HG03571 (cell line): ENCODE results near the gene MRPS26.
"Not testable (repeated sequence)": the region's sequence is repeated elsewhere in the genome, so short reads cannot be mapped to it uniquely, and the experiment has no call there.

ENCODE experiments used
- ATAC-seq: cut with Tn5 transposase; IDR thresholded peaks from one replicate; pipeline ENCODE4 v1.9.1; 2021; ENCODE audit not compliant: unreplicated experiment

Gene MRPS26

DNA sequence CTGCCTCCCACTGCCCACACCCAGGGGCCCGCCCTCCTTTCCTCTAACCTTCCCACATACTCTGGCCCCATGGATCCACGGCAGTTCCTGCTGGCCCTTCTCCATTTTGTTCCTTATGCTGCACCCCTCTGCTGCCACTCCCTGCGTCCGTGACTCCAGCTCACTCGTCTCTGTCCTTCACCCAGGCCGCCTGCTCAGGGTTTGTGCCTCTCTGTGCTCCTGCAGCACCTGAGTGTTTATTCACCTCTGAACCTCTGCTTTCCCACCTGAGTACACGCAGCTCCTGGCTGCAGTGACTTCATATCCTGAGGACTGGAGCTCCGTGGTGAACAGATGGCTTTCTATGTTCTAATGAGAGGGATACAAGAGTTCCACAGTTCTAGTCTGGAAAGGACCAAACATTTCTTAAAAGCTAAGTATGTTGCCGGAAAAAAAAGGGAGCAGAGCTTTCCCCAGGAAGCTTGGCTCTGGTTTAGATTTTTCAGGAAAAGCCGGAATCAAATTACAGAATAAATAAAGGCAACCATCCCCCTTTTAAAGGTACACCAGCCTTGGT is 3.9 kb upstream of the MRPS26 start:
- ATAC-seq = no peak

DNA sequence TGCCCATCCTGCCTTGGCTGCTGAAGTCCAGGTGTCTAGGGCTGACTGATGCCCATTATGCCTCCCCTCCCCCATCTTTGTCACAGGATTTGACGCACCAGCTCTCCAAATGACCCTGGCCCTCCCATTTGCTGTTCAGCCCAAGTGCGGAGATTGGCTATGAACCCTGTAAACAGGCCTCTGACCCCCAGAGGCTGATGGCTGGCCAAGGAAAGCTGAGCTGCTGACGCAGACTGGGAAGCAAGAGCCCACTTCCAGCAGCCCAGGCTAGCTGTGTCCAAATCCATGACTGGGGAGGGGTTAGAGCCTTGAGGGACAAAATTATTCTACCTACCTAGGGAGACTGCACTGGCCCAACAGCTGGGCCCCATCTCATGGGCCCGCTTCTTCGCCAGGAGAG is 3.2 kb upstream of the MRPS26 start:
- ATAC-seq = no peak

DNA sequence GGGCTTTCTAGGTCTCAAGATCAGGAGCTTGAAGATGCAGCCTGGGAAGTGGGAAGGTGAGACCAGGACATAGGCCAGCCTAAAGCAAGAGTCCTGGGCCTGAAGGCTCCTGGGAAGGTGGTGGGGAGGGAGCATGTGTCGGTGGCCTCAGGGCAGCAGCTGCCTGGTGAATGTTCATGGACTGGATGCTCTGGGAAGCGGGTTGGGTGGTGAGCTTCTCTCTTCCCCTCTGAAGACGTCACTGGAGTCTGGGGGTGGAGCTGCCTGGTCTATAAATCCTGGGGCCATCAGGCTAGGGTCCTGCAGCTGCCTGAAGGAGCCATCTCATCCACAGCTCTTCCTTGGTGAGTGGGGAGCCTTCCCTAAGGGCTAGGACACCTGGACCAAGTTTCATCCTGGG is 2.5 kb upstream of the MRPS26 start, which contains the start of gene GNRH2:
GNRH2 (plus strand) TSS at position 301 of the 400 bp plus-strand sequence. CDS start 793 bp downstream, outside the sequence.
- no peak for ATAC-seq

DNA sequence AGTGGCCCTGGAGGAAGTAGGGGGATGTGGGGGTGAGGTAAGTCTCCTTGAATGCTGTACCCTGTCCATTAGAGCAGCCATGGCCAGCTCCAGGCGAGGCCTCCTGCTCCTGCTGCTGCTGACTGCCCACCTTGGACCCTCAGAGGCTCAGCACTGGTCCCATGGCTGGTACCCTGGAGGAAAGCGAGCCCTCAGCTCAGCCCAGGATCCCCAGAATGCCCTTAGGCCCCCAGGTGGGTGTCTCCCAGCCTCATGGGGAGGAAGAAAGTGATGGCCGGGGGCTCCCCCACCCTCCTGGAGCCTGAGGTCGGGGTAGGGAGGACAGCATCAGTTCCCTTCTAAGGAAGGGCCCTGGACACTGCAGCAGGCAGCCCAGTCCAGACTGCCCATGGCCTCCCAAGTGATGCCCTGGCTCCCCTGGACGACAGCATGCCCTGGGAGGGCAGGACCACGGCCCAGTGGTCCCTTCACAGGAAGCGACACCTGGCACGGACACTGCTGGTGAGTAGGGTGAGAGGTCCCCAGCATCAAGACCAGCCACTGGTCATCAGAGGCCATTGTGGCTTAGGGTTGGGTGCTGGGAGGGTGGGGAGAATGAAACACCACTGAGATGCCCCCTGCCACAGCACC is 1.4 kb upstream of the MRPS26 start:
- ATAC-seq = no peak

DNA sequence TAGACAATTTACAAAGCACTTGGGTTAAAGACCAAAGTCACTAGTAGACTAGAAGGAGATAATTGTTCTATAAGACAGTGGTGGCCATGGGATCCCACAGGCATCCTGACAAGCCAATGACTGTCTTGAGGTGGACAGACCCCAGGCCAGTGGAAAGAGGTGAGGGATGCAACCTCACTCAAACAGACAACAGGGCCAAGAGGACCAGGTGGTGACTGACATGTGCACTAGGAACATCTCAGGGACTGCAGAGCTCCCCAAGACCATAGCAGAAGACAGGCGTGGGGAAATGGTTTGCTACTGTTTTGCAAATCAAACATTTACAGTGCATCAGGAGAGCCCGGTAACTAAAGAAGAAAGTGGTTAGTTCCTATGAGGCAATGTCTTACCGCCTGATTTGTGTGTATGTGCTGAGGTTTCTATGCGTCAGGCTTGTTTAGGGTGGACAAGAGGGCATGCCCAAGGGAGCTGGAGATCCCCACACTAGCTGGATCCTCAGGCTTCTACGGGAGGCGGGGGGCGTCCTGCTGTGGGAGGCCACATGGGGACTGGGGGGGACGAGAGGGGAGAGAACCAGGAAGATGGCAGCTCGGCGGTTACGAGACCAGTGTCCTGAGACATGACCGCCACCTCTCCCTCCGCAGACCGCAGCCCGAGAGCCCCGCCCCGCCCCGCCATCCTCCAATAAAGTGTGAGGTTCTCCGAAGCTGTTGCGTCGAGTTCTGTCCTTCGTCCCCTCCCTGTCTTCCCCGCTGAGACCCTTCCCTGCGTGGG is 623 bp upstream of the MRPS26 start:
- peak; percentile 35 for ATAC-seq

DNA sequence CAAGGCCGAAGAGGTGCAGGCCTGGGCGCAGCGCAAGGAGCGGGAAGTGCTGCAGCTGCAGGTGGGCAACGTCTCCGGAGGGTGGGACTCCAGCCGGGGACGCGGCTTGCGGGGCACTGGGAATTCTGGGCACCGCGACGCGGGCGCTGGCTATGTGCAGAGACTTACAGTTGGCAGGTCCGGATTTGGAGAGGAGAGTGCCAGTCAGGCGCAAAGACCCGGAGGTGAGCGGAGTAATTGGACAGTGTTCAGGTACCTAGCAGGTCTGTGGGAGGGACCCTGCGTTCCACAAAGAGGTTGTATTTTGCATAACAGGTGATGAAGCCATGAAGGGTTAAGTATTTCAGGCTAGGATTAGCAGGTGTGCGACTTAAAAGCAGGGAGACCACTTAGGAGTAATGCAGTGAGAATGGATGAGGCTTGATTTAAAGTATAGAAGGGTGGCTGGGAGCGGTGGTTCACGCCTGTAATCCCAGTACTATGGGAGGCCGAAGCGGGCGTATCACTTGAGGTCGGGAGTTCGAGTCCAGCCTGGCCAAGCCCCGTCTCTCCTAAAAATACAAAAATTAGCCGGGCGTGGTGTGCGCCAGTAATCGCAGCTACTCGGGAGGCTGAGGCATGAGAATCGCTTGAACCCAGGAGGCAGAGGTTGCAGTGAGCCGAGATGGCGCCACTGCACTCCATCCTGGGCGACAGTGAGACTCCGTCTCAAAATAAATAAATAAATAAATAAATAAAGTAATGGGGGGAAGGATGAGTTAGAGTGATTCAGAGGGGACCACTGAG is 1.0 kb downstream of the MRPS26 start:
- no peak for ATAC-seq

DNA sequence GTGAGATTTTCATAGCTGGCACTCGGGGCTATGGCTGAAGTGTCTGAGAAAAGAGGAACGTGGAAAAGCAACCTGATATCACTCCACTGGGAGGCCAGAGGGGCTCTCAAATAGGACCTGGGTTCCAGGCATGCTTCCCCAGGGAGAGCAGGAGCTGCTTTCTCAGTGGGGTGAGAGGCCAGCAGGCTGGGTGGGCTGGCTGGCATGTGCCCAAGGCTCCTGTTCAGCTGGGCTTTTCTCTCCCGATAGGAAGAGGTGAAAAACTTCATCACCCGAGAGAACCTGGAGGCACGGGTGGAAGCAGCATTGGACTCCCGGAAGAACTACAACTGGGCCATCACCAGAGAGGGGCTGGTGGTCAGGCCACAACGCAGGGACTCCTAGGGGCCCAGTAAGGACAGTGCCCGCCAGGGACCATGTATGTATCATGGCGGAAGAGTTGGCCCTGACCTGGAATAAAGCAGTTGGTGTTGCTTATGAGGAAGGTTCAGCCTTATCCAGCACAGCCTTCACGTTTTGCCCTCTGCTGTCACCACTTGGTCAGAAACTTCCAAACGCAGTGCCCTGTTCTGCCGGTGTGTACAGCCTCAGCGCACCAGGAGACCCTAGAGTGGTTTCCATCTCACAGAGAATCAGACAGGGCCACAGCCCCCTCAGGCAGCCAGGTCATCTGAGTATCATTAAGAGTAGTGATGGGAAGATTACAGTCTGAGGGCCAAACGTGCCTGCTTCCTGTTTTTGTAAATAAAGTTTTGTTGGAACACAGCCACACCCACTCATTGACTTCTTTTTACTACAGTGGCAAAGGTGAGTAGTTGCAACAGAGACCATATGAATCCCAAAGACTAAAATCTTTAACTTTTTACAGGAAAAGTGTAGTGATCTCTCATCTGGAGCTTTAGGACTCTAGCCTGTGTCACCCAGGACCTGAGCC is 1.9 kb downstream of the MRPS26 start:
- ATAC-seq = no peak

DNA sequence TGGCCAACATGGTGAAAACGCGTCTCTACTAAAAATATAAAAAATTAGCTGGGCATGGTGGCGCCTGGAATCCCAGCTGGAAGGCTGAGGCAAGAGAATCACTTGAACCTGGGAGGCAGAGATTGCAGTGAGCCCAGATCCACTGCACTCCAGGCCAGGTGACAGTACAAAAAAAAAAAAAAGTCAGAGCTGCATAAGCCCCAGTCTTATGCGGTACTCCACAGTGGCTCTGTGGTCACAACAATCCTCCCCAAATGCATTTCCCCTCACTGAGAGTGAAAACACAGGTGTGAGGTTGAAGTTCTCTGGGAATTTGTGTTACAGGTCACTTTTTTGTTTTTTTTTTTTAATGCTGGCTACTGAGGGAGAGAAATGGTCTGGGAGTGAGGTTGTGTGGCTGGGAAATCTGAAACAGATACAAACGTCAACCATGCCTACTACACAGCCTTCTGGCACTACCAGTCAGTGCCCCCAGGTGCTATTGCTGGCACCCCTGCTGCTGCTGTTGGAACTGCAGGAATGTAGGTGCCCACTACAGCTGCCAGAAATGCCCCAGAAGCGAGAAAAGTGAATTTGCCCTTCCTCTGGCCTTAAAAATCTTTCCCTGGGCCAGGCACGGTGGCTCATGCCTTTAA is 5.7 kb downstream of the MRPS26 start:
- no peak for ATAC-seq

DNA sequence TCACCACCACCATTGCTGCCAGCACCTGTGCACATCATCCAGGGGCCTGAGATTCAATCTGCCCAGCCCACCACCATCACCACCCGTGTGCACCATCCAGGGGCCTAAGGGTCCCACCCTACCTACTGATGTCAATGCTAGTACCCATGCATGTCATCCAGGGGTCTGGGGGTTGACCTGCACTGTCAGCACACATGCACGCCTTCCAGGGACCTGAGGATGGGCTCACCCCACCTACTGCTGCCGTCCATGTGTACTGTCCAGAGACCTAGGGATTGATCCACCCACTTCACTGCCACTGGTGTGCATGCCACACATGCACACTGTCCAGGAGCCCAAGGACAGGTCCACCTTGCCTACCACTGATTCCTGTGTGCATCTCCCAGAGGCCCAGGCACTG is 13.6 kb downstream of the MRPS26 start:
- no peak for ATAC-seq

DNA sequence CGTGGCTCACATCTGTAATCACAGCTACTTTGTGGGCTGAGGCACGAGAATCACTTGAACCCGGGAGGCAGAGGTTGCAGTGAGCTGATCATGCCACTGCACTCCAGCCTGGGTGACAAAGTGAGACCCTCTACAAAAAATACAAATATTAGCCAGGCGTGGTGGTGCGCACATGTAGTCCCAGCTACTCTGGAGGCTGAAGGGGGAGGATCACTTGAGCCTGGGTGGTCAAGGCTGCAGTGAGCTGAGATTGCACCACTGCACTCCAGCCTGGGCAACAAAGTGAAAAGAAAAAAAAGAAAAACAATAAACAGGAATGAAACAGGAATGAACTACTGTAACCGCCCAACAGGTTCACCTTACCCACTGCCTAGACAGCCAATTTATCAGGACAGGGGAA is 18.3 kb downstream of the MRPS26 start:
- ATAC-seq = not testable (repeated sequence)

DNA sequence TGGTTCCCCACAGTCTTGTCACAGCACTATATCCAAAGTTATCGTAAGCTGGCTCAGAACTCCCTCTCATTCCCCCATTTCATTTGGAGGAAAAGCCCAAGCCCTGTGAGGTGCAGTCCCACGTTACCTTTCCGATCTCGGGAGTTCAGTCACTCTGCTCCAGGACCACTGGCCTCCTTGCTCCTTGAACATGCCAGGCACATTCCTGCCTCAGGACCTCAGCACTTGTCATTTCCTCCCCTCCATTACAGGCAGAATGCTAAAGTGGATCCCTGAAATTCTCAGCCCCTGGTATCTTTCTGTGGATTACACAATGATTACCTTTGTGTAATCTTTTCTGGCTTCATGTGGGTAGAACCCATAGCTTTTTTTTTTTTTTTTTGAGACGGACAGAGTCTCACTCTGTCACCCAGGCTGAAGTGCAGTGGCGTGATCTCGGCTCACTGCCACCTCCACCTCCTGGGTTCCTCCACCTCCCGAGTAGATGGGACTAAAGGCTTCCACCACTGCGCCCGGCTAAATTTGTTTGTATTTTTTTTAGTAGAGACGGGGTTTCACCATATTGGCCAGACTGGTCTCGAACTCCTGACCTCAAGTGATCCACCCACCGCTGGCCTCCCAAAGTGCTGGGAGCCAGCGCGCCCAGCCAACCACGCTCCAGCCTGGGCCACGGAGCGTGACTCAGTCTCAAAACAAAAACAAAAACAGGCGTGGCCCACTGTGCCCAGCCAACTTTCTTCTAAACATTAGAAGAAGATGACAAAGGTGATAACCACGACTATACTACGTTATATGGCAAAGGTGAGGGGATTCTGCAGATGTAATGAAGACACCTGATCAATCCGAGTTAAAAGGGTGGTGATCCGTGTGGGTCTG is 21.5 kb downstream of the MRPS26 start:
- ATAC-seq = no peak

DNA sequence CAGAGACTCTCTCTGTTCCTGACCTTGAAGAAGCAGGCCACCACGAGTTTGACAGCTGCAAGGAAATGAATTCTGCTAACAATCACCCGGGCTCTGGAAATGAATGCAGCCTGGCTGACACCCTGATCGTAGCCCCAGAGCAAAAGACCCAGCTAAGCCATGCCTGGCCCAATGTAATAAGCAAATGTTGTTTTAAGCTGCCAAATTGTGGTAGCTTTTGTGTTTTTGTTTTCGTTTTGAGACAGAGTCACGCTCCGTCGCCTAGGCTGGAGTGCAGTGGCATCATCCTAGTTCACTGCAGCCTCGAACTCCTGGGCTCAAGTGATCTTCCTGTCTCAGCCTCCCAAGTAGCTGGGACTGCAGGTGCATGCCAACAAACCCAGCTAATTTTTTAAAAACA is 22.2 kb downstream of the MRPS26 start:
- ATAC-seq = peak; percentile 47

DNA sequence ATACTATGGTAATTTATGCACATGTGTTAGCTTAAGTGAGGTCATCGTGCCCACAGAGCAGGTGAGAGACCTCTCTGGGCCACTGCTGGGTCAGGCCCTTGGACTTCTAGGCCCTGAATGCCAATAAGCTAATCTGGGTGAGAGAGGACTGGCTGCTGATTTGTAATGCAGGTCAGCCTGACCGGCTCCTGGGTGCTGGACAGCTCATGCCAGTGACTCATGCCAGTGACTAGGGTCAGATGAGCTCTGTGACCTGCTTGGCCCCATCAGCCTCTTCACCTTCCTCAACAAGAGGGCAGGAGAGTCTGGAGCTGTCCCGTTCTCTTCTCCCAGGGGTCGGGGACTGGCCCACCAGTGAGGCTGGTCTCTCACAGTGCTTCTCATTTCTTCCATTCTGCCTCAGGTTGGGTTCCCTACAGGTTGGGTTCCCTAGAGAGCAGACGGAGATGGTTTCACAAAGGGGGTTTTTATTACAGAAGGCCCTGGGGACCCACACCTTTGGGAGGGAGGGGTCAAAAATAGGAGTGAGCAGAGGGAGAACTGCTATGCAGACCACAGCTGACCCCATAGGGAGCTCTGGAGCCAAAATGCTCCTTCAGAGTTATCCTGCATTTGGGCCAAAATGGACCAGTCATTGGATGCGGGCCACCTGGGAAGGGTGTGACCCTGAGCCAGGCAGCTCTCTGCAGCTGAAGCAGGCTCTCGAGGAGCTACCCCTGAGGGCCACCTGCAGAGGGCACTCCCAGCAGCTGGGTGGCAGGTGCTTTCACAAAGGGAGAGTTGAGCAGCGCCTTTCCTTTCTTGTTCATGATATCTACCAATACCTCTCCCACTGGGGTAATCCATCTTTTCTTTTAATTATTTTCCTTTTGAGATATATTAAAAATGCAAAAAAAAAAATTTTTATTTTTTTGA is 23.4 kb downstream of the MRPS26 start:
- ATAC-seq = no peak

DNA sequence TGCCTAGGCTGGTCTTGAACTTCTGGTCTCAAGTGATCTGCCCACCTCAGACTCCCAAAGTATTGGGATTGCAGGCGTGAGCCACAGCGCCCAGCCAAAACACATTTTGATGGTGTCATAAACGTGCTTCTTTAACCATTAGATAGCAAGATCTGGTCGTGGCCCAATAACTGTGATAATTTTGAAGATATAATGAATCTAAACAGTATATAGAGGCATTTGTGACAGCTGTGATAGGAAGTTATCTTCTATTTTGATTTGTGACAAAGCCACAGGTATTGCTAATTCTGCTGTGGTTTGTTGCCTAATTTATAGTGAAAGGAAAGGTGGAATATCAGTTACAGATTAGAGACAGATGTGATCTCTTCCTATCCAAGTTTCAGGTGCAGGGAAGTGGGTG is 24.9 kb downstream of the MRPS26 start:
- no peak for ATAC-seq

DNA sequence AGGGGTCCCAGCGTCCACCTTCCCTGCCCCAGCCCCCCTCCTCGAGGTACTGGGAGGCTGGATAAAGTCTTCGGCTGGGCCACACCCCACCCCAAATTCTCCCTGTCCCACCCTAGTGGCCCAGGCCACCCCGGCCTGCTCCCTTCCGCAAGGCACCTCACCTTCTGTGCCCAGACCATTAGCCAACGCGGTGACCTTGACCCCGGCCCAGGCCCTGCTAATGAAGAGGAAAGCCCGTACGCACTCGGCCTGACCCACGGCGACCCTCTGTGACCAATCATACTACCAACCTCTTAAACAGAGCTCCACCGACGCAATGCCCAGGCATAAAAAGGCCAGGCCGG is 25.4 kb downstream of the MRPS26 start:
- no peak for ATAC-seq

DNA sequence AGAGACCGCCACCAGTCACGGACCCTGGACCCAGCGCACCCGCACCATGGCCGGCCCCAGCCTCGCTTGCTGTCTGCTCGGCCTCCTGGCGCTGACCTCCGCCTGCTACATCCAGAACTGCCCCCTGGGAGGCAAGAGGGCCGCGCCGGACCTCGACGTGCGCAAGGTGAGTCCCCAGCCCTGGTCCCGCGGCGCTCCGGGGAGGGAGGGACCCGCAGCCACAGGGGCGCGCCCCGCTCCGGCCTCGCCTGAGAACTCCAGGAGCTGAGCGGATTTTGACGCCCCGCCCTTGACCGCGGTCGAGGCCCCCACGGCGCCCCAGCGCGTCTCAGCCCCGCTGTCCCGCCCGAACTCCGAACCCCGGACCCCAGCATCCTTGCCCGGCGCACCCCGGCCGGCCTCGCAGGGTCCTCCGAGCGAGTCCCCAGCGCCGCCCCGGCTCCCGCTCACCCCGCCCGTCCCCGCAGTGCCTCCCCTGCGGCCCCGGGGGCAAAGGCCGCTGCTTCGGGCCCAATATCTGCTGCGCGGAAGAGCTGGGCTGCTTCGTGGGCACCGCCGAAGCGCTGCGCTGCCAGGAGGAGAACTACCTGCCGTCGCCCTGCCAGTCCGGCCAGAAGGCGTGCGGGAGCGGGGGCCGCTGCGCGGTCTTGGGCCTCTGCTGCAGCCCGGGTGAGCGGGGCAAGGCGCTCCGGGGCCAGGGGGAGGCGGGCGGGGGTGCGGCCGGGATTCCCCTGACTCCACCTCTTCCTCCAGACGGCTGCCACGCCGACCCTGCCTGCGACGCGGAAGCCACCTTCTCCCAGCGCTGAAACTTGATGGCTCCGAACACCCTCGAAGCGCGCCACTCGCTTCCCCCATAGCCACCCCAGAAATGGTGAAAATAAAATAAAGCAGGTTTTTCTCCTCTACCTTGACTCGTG is 26.0 kb downstream of the MRPS26 start, which contains the start of gene OXT:
OXT (plus strand) TSS at position 11 of the 920 bp plus-strand sequence; CDS start at position 47, 36 bp downstream.
- no peak for ATAC-seq
